ENCODE data around the gene CCDC9. TPM values are rescaled to one million over a fixed set of nuclear protein-coding genes. Genes with fewer than 3 reads are reported as not detected.

CCDC9 gene
- total and polyA plus RNA-seq, 2 of the 13 experiments (the other 11 are each of a cell fraction or from before 2014, with no cell fraction given), result 2.9 to 6.3 TPM

DNA sequence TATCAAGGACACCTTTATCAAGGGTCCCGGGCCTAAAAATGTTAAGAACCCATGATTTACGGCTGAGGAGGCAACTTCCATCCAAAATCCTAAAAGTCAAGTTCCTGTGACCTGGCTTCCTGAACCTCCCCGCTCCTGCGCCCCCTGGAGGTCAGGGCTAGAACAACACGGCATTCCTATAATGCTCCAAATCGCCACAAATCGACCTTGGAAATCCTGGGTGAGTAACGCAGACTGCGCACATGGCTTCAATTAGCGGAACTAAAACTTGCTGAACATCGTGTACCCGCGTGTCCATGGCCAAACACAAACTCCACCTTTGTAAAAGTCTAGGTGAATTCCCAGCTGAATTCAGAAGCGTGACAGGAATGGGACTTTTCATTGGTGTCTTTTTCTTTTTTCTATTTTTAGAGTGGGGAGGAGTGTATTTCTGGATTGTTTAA is 49.0 kb downstream of the CCDC9 start (continued):
- TF ChIP-seq ZNF614 (CRISPR knock-in tag; IDR thresholded peaks at IDR 0.05; ENCODE audit: borderline replicate concordance) (0 out of 2 replicates have a peak, but pooled peaks have one; percentile 70), ZC3H13 (CRISPR knock-in tag; IDR thresholded peaks at IDR 0.05) (no peak), ETV6 (CRISPR knock-in tag; conservative IDR thresholded peaks at IDR 0.05) (no peak), ZNF225 (CRISPR knock-in tag; IDR thresholded peaks at IDR 0.05) (no peak), ZNF333 (CRISPR knock-in tag; IDR thresholded peaks at IDR 0.05; ENCODE audit: borderline replicate concordance) (no peak), GPN1 (CRISPR knock-in tag; IDR thresholded peaks at IDR 0.05; ENCODE audit: borderline replicate concordance) (no peak), ZNF615 (CRISPR knock-in tag; IDR thresholded peaks at IDR 0.05; ENCODE audit: borderline replicate concordance) (no peak), TARDBP (CRISPR knock-in tag; IDR thresholded peaks at IDR 0.05) (peak; percentile 40; the same call in 1 of the 2 replicates), ZFYVE20 (CRISPR knock-in tag; IDR thresholded peaks at IDR 0.05; ENCODE audit: borderline replicate concordance, low read depth) (no peak), ZNF124 (CRISPR knock-in tag; IDR thresholded peaks at IDR 0.05) (no peak), ZNF510 (CRISPR knock-in tag; IDR thresholded peaks at IDR 0.05; ENCODE audit: low read depth) (no peak), BRCA1 (CRISPR knock-in tag; IDR thresholded peaks at IDR 0.05) (no peak), ZFP82 (CRISPR knock-in tag; IDR thresholded peaks at IDR 0.05; ENCODE audit: borderline replicate concordance) (no peak), RNF2 (conservative IDR thresholded peaks at IDR 0.05; ENCODE audit: low read depth) (no peak), IKZF4 (CRISPR knock-in tag; IDR thresholded peaks at IDR 0.05; ENCODE audit: borderline replicate concordance, low read depth, not compliant biosample characterization) (no peak)
- TF ChIP-seq, protein P1, sequence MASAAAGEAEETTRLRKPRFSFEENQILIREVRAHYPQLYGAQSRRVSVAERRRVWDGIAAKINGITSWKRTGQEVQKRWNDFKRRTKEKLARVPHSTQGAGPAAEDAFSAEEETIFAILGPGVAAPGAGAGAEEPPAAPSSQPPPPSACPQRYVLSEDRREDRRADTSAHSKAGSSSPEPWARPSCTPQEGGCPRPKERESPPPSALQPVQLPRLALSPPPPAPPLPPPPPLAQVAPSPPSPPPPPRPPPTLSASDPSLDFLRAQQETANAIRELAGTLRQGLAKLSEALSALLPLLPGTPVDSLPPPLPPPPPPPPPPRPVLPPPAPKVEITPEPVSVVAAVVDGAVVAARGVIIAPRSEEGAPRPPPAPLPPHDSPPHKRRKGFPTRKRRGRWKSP (CRISPR knock-in tag; IDR thresholded peaks at IDR 0.05), result peak; percentile 45; the same call in 1 of the 2 replicates
- TF ChIP-seq, protein P2, sequence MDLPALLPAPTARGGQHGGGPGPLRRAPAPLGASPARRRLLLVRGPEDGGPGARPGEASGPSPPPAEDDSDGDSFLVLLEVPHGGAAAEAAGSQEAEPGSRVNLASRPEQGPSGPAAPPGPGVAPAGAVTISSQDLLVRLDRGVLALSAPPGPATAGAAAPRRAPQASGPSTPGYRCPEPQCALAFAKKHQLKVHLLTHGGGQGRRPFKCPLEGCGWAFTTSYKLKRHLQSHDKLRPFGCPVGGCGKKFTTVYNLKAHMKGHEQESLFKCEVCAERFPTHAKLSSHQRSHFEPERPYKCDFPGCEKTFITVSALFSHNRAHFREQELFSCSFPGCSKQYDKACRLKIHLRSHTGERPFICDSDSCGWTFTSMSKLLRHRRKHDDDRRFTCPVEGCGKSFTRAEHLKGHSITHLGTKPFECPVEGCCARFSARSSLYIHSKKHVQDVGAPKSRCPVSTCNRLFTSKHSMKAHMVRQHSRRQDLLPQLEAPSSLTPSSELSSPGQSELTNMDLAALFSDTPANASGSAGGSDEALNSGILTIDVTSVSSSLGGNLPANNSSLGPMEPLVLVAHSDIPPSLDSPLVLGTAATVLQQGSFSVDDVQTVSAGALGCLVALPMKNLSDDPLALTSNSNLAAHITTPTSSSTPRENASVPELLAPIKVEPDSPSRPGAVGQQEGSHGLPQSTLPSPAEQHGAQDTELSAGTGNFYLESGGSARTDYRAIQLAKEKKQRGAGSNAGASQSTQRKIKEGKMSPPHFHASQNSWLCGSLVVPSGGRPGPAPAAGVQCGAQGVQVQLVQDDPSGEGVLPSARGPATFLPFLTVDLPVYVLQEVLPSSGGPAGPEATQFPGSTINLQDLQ (CRISPR knock-in tag; IDR thresholded peaks at IDR 0.05), result no peak
- TF ChIP-seq, protein P3, sequence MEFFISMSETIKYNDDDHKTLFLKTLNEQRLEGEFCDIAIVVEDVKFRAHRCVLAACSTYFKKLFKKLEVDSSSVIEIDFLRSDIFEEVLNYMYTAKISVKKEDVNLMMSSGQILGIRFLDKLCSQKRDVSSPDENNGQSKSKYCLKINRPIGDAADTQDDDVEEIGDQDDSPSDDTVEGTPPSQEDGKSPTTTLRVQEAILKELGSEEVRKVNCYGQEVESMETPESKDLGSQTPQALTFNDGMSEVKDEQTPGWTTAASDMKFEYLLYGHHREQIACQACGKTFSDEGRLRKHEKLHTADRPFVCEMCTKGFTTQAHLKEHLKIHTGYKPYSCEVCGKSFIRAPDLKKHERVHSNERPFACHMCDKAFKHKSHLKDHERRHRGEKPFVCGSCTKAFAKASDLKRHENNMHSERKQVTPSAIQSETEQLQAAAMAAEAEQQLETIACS (CRISPR knock-in tag; IDR thresholded peaks at IDR 0.05), result no peak
- TF ChIP-seq, protein P4, sequence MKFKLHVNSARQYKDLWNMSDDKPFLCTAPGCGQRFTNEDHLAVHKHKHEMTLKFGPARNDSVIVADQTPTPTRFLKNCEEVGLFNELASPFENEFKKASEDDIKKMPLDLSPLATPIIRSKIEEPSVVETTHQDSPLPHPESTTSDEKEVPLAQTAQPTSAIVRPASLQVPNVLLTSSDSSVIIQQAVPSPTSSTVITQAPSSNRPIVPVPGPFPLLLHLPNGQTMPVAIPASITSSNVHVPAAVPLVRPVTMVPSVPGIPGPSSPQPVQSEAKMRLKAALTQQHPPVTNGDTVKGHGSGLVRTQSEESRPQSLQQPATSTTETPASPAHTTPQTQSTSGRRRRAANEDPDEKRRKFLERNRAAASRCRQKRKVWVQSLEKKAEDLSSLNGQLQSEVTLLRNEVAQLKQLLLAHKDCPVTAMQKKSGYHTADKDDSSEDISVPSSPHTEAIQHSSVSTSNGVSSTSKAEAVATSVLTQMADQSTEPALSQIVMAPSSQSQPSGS (CRISPR knock-in tag; IDR thresholded peaks at IDR 0.05), result 0 out of 2 replicates have a peak, but pooled peaks have one; percentile 30
- TF ChIP-seq, protein P5, sequence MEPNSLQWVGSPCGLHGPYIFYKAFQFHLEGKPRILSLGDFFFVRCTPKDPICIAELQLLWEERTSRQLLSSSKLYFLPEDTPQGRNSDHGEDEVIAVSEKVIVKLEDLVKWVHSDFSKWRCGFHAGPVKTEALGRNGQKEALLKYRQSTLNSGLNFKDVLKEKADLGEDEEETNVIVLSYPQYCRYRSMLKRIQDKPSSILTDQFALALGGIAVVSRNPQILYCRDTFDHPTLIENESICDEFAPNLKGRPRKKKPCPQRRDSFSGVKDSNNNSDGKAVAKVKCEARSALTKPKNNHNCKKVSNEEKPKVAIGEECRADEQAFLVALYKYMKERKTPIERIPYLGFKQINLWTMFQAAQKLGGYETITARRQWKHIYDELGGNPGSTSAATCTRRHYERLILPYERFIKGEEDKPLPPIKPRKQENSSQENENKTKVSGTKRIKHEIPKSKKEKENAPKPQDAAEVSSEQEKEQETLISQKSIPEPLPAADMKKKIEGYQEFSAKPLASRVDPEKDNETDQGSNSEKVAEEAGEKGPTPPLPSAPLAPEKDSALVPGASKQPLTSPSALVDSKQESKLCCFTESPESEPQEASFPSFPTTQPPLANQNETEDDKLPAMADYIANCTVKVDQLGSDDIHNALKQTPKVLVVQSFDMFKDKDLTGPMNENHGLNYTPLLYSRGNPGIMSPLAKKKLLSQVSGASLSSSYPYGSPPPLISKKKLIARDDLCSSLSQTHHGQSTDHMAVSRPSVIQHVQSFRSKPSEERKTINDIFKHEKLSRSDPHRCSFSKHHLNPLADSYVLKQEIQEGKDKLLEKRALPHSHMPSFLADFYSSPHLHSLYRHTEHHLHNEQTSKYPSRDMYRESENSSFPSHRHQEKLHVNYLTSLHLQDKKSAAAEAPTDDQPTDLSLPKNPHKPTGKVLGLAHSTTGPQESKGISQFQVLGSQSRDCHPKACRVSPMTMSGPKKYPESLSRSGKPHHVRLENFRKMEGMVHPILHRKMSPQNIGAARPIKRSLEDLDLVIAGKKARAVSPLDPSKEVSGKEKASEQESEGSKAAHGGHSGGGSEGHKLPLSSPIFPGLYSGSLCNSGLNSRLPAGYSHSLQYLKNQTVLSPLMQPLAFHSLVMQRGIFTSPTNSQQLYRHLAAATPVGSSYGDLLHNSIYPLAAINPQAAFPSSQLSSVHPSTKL (CRISPR knock-in tag; IDR thresholded peaks at IDR 0.05), result peak; percentile 79
